ENCODE data around the gene CBX1.
"Not testable (repeated sequence)": the region's sequence is repeated elsewhere in the genome, so short reads cannot be mapped to it uniquely, and the experiment has no call there.

Gene CBX1

DNA sequence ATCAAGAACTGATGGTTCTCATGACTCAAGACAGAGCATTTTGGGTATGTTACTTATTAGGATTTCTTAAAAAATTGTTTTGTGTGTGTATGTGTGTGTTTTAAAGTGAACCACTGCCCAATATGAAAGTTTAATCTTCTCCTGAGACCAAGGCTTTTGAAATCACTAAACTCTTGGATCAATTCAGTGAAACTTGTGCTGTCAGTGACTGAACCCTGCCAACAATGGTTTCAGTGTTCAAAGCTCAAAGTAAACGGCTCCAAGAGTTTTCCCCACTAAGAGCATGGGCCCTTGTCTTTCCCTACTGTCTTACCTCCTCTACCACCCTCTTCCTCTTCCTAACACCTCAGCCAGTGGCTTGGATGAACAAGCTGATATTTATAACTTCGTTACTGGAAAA lies 31.1 kb downstream of the CBX1 start:
- no peak for DNase-seq

DNA sequence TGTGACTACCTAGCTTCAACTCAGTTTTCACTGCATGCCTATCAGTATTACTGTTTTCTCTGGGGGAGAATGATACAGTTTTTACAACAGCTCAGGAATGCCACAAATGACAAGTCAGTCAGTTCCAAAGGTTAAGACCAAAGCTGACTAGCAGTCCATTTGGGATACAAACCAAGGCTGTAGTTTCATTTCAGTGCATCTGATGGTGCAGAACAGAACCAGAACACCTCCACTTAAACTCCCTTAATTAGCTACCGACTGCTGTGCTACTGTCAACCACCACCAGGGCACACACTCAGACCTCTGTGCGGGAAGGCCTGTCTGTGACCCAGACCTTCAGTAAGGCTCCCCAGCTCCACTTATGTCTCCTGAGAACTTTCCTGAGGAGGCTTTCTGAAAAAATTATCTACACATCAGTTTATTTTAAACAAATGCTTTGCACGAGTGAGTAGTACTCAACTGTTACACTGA lies 32.8 kb downstream of the CBX1 start:
- no peak for DNase-seq

DNA sequence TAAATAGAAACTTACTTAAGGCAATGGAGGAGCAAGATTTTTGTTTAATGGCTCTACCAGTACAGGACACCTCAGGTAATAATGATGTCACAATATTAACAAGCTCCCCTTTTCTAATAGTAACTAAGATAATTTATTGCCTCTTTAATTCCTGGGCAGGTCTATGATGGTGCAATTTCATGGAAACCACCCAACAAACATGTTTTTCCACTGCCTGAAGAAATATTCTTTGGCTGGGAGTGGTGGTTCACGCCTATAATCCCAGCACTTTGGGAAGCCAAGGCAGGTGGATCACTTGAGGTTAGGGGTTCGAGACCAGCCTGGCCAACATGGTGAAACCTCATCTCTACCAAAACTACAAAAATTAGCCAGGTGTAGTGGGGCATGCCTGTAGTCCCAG lies 33.5 kb downstream of the CBX1 start:
- not testable (repeated sequence) for DNase-seq

DNA sequence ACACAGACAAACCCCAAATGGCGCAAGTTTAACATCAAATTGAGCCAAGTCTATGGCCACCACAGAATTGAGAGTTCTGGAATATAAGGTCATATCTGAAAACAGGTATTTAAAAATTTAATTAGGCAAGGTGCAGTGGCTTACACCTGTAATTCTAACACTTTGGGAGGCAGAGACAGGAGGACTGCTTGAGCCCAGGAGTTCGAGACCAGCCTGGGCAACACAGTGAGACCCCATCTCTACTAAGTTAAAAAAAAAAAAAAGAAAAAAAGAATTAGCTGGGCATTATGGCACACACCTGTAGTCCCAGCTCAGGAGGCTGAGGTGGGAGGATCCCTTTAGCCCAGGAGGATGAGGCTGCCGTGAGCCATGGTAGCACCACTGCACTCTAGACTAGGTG lies 34.0 kb downstream of the CBX1 start:
- DNase-seq: no peak

DNA sequence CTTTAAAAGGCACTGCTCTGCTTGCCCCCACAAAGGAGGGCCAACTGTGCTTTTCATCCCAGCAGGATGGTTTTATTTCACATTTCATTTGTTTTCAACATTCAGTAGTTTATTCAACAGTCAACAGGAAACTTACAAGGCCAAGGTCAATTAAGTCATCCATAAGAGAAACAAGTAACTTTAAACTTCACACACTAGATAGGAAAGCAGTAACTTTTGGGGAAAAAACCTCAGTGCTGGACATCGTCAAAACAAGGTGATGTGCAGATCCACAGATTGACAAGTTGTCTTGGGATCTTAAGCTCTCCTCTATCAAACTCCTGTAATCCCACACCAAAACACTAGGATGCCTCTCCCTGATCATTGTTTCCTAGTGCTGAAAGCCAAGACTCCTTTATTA lies 34.6 kb downstream of the CBX1 start:
- no peak for DNase-seq

DNA sequence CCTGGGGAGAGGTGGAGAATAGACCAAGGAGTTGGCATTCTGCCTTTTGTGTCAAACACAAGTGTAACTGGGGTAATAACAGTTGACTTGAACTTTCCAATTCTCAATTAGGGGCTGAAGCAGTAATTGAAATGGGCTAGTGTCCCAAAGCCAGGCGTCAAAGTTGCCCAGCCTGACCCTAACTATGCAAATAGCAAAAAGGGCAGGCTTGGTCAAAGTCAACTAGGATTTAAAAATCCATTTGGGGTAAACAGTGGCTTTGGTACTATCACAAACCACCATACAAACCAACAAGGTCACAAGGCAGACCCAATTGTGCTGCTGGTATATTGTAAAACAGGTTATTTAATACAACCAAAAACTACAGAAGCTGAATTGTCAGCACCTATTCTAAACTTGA lies 35.1 kb downstream of the CBX1 start:
- no peak for DNase-seq

DNA sequence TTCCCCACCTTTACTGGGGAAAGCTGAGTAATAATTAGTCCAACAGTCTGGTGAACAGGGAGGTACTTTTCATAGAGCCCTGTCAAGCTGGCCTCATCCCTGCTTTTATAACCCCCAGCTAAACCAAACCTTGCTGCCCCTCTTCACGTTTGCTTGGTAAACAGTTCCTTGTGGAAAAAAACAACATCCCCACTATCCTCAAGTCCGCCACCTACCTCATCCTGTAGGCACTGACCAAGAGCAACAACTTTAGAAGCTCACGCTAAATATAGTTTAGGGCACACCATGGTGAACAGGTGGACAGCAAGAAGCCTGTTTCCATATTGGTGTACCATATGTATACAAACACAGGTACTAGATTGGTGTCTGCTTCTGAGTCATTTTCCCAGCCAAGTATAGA lies 36.6 kb downstream of the CBX1 start:
- DNase-seq: no peak

DNA sequence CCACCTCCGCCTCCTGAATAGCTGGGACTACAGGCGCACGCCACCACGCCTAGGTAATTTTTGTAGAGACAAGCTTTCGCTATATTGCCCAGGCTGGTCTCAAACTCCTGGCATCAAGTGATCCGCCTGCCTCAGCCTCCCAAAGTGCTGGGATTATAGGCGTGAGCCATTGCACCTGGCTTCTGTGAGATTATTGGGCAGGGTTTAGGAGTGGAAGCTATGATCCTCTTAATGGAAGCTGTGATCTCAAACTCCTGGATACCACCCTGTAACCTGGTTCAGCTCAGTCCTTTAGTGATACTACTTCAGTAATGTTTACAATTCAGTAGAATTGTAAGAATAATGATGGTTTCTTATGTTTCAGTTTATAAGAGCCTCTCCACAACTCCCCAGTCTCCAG lies 39.0 kb downstream of the CBX1 start:
- DNase-seq: no peak

DNA sequence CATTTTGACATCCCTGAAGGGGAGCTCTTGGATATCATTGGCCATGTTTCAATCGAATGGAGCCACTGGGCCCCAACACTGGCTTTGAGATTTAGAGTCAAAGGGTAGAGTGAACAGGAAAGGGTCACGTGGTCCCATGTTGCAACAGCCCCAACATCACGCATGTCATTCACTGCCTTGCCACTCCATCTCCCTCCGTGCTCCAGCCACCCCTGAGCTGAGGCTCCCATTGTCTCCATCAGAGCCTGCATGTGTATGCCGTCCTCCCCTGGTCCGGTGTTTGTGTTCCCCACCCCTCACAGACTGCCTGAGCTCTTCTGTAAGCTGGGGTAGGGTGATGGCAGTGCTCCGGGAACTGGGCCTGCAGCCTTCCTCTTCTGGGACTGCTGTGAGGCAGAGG lies 41.0 kb downstream of the CBX1 start:
- no peak for DNase-seq

DNA sequence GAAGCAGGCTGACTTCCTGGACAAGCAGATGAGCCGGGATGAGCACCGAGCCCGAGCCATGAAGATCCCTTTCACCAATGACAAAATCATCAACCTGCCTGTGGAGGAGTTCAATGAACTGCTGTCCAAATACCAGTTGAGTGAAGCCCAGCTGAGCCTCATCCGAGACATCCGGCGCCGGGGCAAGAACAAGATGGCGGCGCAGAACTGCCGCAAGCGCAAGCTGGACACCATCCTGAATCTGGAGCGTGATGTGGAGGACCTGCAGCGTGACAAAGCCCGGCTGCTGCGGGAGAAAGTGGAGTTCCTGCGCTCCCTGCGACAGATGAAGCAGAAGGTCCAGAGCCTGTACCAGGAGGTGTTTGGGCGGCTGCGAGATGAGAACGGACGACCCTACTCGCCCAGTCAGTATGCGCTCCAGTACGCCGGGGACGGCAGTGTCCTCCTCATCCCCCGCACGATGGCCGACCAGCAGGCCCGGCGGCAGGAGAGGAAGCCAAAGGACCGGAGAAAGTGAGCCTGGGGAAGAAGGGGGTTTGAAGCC lies 42.1 kb downstream of the CBX1 start:
- DNase-seq: no peak

DNA sequence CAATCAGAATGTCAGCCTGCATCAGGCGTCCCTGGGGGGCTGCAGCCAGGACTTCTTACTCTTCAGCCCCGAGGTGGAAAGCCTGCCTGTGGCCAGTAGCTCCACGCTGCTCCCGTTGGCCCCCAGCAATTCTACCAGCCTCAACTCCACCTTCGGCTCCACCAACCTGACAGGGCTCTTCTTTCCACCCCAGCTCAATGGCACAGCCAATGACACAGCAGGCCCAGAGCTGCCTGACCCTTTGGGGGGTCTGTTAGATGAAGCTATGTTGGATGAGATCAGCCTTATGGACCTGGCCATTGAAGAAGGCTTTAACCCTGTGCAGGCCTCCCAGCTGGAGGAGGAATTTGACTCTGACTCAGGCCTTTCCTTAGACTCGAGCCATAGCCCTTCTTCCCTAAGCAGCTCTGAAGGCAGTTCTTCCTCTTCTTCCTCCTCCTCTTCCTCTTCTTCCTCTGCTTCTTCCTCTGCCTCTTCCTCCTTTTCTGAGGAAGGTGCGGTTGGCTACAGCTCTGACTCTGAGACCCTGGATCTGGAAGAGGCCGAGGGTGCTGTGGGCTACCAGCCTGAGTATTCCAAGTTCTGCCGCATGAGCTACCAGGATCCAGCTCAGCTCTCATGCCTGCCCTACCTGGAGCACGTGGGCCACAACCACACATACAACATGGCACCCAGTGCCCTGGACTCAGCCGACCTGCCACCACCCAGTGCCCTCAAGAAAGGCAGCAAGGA lies 42.7 kb downstream of the CBX1 start:
- DNase-seq: no peak

DNA sequence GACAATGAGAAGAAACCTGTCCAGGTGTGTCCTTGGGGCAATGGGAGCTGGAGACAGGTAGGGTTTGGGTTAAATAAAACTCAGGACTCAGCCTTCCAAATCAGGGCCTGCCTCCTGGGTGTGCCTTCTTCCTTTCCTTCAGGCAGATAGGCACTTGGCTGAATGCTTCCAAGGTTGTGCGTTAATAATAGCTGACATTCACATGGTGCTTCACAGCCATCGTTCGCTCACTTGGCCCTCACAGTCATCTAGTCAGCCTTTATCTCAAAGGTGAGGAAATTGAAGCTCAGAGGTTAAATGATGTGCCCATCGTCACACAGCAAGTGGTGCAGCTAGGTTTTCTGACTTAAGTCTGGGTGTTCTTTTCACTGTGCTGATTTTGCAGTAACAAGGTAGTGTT lies 43.7 kb downstream of the CBX1 start:
- DNase-seq: no peak

DNA sequence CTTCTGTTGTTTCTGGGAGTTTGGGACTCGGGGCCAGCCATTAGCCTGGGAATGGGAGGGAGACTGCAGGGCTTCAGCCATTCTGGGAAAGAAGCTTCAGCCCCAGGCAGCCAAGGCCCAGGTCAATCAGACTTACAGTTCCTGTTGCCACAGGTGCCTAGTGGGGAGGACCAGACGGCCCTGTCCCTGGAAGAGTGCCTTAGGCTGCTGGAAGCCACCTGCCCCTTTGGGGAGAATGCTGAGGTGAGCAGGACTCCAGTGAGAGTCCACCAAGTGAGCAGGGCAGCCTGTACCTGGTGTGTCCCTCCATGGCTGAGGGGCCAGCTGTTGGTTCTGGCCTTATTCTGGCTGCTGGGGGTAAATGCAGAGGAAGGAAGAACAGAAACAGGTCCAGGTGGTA lies 44.4 kb downstream of the CBX1 start:
- no peak for DNase-seq

DNA sequence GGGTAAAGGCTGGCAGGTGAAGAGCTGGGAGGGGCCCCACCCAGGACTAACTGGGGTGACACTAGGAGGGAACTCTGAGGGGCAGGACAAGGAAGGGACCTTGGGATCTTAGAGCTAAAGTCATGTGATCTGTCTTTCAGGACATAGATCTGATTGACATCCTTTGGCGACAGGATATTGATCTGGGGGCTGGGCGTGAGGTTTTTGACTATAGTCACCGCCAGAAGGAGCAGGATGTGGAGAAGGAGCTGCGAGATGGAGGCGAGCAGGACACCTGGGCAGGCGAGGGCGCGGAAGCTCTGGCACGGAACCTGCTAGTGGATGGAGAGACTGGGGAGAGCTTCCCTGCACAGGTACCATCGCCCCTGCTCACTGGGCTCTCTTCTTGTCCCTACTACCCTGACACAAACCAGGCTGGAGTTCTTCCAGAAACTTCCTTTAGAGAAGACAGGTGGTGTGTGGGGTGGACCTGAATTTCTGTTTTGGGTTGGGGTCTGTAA lies 45.0 kb downstream of the CBX1 start:
- DNase-seq: no peak

DNA sequence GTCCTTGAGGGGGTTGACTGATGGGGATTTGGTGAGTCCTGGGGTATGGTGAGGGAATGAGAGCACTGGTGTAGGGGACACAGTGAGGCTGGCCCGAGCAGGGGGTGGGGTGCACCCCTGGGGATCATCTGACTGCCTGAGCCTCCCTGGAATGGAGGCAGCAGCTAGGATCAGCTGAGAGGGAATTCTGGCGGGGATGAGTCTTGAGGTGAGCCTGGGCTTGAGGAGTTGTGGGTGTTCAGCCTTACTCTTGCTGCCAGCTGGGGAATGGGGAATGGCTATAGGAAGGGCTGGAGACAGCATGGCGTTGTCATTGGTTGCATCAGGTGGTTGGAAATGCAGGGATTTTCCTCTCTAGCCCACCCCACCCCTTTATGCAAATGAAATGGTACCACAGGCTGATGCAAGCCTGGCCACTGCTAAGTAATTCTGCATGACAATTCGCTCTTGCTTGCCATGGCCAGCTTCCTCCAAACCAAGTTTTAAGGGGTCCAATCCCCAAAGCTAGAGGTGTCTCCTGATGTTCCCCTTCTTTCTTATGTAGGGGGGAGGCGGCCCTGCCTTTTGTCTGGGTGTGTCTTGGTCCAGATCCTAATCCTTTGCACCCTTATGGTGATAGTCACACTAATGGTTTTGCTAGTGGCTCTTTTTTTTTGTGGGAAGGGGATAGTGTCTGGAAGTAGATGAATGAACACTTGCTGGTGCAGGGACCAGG lies 45.6 kb downstream of the CBX1 start:
- DNase-seq: no peak

DNA sequence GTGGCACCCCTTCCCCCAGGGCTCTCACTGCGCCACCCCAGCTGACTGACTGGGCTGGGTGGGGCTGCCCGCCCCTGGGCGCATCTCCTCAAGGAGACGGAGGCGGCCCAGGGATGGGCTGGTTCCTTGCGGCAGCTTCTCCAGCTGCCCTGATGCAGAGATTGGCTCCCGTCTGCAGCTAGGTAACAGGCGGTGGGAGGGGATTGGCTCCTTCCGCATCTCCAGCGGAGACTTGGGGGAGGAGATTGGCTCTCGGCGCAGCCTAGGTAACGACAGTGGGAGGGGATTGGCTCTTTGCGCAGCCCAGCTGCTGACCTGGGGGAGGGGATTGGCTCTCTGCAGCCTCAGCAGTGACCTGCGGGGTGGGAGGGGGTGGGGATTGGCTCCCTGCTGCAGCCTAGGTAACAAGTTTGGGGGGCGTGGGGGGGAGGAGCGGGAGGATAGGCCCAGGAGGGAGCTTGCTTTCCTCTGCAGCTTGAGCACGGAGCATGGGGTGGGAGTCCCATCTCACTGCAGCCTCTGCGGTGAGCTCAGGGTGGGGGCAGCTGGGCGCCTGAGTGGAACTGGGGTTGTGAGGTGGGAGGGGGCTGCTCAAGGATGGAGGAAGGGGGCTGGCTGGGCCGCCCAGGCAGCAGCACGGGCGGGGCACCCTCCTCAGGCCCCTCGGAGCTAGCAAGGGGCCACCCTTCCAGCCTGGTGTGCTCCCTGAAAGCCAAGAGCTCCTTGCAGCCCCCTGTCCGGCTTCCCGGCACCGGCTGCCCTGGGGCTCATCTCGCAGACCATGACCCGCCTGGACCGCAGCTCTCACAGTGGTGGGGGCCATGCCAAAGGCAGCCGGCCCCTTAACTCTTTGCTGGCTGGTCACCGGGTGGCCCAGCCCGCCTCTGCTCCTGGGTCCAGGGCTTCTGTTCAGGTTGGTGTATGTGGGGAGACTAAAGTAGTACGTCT lies 46.8 kb downstream of the CBX1 start:
- peak; percentile 99 for DNase-seq

DNA sequence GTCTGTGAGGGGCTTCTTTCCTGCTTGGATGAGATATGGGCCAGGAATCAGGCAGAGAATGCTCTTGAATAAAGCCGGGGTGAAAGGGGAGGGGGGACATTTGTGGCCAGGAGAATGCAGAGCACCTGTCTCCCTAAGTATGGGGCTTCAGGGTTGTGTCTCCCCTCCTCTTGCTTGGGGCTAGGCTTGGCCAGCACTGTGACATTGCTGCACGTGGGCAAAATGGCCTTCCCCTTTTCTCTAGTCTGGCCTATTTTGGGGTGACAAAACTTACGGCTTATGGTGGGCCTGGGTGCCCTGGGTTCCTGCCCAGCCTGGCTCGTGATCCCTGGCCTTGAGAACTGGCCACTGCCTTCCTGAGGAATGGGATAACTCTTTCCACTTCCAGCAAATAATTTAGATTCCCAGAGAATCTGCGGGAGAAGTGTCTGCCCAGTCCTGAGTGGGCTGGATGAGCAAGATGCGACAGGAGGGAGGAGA lies 47.5 kb downstream of the CBX1 start:
- no peak for DNase-seq

DNA sequence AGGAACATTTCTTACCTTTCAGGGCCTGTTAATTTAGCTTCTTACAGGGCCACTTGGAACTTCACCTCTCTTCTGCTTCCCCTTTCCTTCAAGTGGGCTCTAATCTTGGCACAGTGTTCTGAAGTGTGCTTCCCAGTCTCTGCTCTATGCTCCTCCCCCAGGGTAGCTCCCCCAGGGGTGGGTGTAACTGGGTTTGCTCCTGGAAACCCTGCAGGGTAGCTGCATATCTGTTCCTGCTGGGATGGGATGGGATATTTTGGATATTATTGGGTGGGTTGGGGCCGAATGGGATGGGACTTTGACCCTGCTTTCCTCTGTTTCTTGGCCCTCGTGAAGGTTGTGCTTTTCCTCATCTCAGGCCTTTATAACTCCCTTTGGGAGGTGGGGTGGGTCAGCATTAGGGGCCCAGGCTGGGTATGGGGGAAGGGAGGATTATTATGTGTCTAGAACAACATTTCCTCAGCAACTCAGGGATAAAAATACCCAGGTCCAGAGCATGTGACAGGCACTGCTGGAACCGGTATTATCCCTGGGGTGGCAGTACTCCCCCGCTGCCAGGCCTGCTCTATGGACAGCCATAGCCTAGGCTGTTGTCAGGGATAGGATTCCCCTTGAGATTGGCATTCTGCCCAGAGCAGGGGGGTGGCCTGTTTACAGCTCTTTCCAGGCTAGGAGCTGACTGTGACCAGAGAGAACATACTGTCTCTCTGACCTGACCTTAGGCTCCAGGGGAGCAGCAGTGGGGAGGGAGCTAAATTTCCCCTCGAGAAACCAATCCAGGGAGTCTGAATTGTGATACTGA lies 48.1 kb downstream of the CBX1 start:
- DNase-seq: peak; percentile 31

DNA sequence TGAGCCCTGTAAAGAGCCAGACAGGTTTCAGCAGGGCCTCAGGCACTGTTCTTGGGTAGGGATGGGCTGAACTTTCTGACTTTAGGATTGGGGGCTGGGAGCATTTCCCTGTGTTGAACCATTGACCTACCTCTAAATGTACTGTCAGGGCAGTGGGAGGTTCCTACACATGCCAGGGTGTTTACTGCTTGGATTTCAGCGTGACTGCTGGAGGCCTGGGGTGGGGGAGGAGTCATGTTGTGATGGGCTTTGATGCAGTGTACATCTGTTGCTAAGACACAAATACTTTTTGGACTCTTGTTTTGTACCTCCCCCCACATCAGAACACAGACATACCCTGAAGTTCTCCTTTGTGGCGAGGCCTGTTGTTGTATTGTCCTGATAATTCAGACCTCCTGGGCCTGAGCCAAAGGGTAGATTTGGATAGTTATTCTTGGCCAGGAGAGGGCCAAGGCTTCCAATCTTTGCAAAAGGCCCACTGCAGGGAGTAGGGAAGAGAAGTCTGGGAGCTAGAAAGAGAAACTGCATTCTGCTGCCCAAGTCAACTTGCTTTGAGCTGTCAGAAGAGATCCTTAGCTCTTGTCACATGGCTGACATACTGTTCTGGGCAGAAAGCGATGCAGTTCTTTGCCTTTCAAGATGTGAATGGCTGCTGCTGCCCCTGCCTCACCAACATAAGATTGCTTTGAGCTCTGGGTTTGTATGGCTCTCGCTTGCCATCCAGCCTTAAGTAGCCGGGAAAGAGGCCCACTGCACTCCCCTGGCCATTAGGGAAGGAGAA lies 49.4 kb downstream of the CBX1 start:
- no peak for DNase-seq

DNA sequence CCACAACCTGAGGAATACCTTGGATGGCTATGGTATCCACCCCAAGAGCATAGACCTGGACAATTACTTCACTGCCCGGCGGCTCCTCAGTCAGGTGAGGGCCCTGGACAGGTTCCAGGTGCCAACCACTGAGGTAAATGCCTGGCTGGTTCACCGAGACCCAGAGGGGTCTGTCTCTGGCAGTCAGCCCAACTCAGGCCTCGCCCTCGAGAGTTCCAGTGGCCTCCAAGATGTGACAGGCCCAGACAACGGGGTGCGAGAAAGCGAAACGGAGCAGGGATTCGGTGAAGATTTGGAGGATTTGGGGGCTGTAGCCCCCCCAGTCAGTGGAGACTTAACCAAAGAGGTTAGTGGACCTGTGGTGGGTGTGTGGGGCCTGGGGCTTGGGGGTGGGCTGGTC lies 50.0 kb downstream of the CBX1 start:
- DNase-seq: no peak

All from NCI-H1436 (cell line).